CD4-positive, alpha-beta T cell (primary cell): ENCODE data around the gene SUN3. TPM values are rescaled to one million over a fixed set of nuclear protein-coding genes. Genes with fewer than 3 reads are reported as not detected.

Experiments used
- ATAC-seq: fragments of 200-7000 bp; cut with Tn5 transposase; one replicate; pipeline ENCODE4 v1.10.0; 2022; ENCODE audit warnings: mild to moderate bottlenecking; ENCODE audit not compliant: poor library complexity
- CTCF ChIA-PET: fragments of 350-600 bp; sonication (Branson Sonifier 250); formaldehyde crosslinking; loops from one replicate; lab custom pipeline; 2021; ENCODE audit warnings: antibody characterized with exemption, inconsistent platforms; lab: Charles Lee
- POLR2A ChIA-PET: fragments of 350-600 bp; sonication (Branson Sonifier 250); formaldehyde crosslinking; loops from one replicate; lab custom pipeline; 2021; ENCODE audit warnings: antibody characterized with exemption, inconsistent platforms; lab: Charles Lee
- DNase-seq, 14 experiments: peaks; one replicate each; pipeline ENCODE4 v3.0.0-alpha.2; 2013 to 2020; ENCODE audit warnings: mixed read lengths in 2 of 14
- H3K27ac ChIP-seq, 2 donors: one replicate each; pipeline versions ENCODE4 v1.5.1 to v1.7.0; 2013; ENCODE audit warnings: low read length in 2 of 2, low read depth in 1 of 2, mild to moderate bottlenecking in 1 of 2
- H3K27me3 ChIP-seq, 2 experiments: 1 replicate in 1 of 2; 2 replicates in 1 of 2; pipeline versions ENCODE4 v1.6.1 to v1.7.0; 2013; ENCODE audit warnings: low read length in 2 of 2, control low read depth in 1 of 2, mild to moderate bottlenecking in 1 of 2, moderate library complexity in 1 of 2; ENCODE audit not compliant: insufficient read depth in 2 of 2, control insufficient read depth in 1 of 2
- H3K36me3 ChIP-seq: one replicate; pipeline ENCODE4 v1.6.1; 2013; ENCODE audit warnings: low read length, control low read depth; ENCODE audit not compliant: insufficient read depth
- H3K4me1 ChIP-seq: one replicate; pipeline ENCODE4 v1.6.1; 2013; ENCODE audit warnings: low read length, control low read depth; ENCODE audit not compliant: insufficient read depth
- H3K4me3 ChIP-seq: one replicate; pipeline ENCODE4 v1.5.1; 2013; ENCODE audit warnings: mild to moderate bottlenecking, low read length, moderate library complexity
- H3K9me3 ChIP-seq, 2 experiments: 1 replicate in 1 of 2; 2 replicates in 1 of 2; pipeline versions ENCODE4 v1.6.1 to v1.7.0; 2013; ENCODE audit warnings: low read length in 2 of 2, mild to moderate bottlenecking in 2 of 2, control low read depth in 1 of 2, moderate library complexity in 1 of 2; ENCODE audit not compliant: control insufficient read depth in 1 of 2, insufficient read depth in 1 of 2
- H3K27ac Mint-ChIP-seq: one replicate; pipeline ENCODE4 v1.8.0; 2020; ENCODE audit warnings: mixed read lengths
- H3K27me3 Mint-ChIP-seq: one replicate; pipeline ENCODE4 v1.8.0; 2021; ENCODE audit warnings: mixed read lengths
- H3K36me3 Mint-ChIP-seq: one replicate; pipeline ENCODE4 v1.8.0; 2021; ENCODE audit warnings: low read depth, mixed read lengths
- H3K4me1 Mint-ChIP-seq: one replicate; pipeline ENCODE4 v1.8.0; 2021; ENCODE audit warnings: low read depth, mixed read lengths
- H3K4me3 Mint-ChIP-seq: one replicate; pipeline ENCODE4 v1.8.0; 2020; ENCODE audit warnings: mild to moderate bottlenecking, mixed read lengths
- H3K9me3 Mint-ChIP-seq: one replicate; pipeline ENCODE4 v1.8.0; 2020; ENCODE audit warnings: mixed read lengths
- CTCF ChIP-seq: fragments of 200-600 bp; IDR thresholded peaks from one replicate; pipeline ENCODE4 v1.8.0; 2022; ENCODE audit warnings: antibody characterized with exemption, mild to moderate bottlenecking
- intact Hi-C, 2 experiments: fragments of 100-400 bp; cut with DNase I in 1 of 2; cut with micrococcal nuclease in 1 of 2; formaldehyde crosslinking; loops; one replicate each; pipeline versions ENCODE4 v1.15.1 to v1.9.0; 2023 to 2025; cut with DNase I, micrococcal nuclease
- total RNA-seq, 174 experiments: library from RNA in 2 of 174; stranded (reverse) in 2 of 174; gene quantifications; one replicate each; pipeline ENCODE4 v1.2.3 and lab custom pipeline; 2021 to 2026

SUN3 gene
- total RNA-seq, 2 experiments from 2014 or later, result not detected

GRCh38 chr7:48011323-48011722 lies 17.6 kb downstream of the SUN3 start:
- H3K36me3 ChIP-seq, result no peaks in the 10 kb centered on the region
- H3K36me3 Mint-ChIP-seq, result no peaks in the 10 kb centered on the region
- H3K4me1 Mint-ChIP-seq, result no peaks in the 10 kb centered on the region
- no peak for ATAC-seq
- CTCF ChIA-PET, result no interaction called here
- intact Hi-C loops, result loop anchor here in 1 of 2 experiments (5.0 kb wide), 1 partner anchor 319 kb away; no protein-coding TSS in a partner anchor
- no peaks in the 10 kb centered on the region for H3K27me3 ChIP-seq
- no peaks in the 10 kb centered on the region for H3K9me3 ChIP-seq
- DNase-seq, result no peak
- no peaks in the 10 kb centered on the region for H3K4me1 ChIP-seq
- no peaks in the 10 kb centered on the region for H3K9me3 Mint-ChIP-seq
- peaks cover 14% of the 10 kb centered on the region for H3K27me3 Mint-ChIP-seq
- POLR2A ChIA-PET, result no interaction called here
- TF ChIP-seq CTCF, result no peak
- no peak overlapping the region for H3K27ac Mint-ChIP-seq
- no peak overlapping the region for H3K4me3 Mint-ChIP-seq
- no peak overlapping the region for H3K27ac ChIP-seq
- no peak overlapping the region for H3K4me3 ChIP-seq

GRCh38 chr7:48009954-48010353 lies 19.0 kb downstream of the SUN3 start:
- POLR2A ChIA-PET, result no interaction called here
- no peak overlapping the region for H3K27ac ChIP-seq
- CTCF ChIA-PET, result no interaction called here

GRCh38 chr7:48009257-48009656 lies 19.6 kb downstream of the SUN3 start:
- ATAC-seq (no peak), DNase-seq (no peak)
- H3K9me3 ChIP-seq, result no peaks in the 10 kb centered on the region
- CTCF ChIA-PET, result no interaction called here
- no peak for TF ChIP-seq CTCF
- intact Hi-C loops, result no loop called here
- Mint-ChIP-seq H3K27ac (no peak overlapping the region), H3K36me3 (no peaks in the 10 kb centered on the region), H3K4me3 (no peak overlapping the region), H3K27me3 (peaks cover 11% of the 10 kb centered on the region), H3K4me1 (no peaks in the 10 kb centered on the region), H3K9me3 (no peaks in the 10 kb centered on the region)
- no peak overlapping the region for H3K27ac ChIP-seq
- H3K4me3 ChIP-seq, result no peak overlapping the region
- no peaks in the 10 kb centered on the region for H3K4me1 ChIP-seq
- H3K36me3 ChIP-seq, result no peaks in the 10 kb centered on the region
- H3K27me3 ChIP-seq, result no peaks in the 10 kb centered on the region
- POLR2A ChIA-PET, result no interaction called here

More at GRCh38 chr7:48009954-48010353, 19.0 kb downstream of the SUN3 start:
- H3K4me1 Mint-ChIP-seq, result no peaks in the 10 kb centered on the region
- H3K36me3 Mint-ChIP-seq, result no peaks in the 10 kb centered on the region
- no peak for ATAC-seq
- H3K9me3 Mint-ChIP-seq, result no peaks in the 10 kb centered on the region
- H3K27me3 Mint-ChIP-seq, result peaks cover 9% of the 10 kb centered on the region
- no peak for TF ChIP-seq CTCF
- intact Hi-C loops, result loop anchor here in 1 of 2 experiments (5.0 kb wide), 1 partner anchor 318 kb away; no protein-coding TSS in a partner anchor
- H3K9me3 ChIP-seq, result no peaks in the 10 kb centered on the region
- no peaks in the 10 kb centered on the region for H3K4me1 ChIP-seq
- no peak overlapping the region for H3K4me3 Mint-ChIP-seq
- H3K36me3 ChIP-seq, result no peaks in the 10 kb centered on the region
- H3K27me3 ChIP-seq, result no peaks in the 10 kb centered on the region
- no peak for DNase-seq
- no peak overlapping the region for H3K27ac Mint-ChIP-seq
- no peak overlapping the region for H3K4me3 ChIP-seq
